Natural killer cell (primary cell): ENCODE results near the gene ZNF514. TPM values are rescaled to one million over a fixed set of nuclear protein-coding genes. Genes with fewer than 3 reads are reported as not detected.

Experiments
- ATAC-seq, 3 donors: fragments of 150-1000 bp in 2 of 3; fragments of 200-7000 bp in 1 of 3; cut with Tn5 transposase; 1 replicate in 1 of 3; 2 replicates in 2 of 3; pipeline ENCODE4 v1.10.0; 2021; ENCODE audit warnings: mild to moderate bottlenecking in 2 of 3, moderate library complexity in 2 of 3
- DNase-seq, 2 donors: peaks; one replicate each; pipeline versions ENCODE4 v3.0.0 to v3.0.0-alpha.2; 2013 to 2021; ENCODE audit warnings: mixed read lengths in 1 of 2
- H3K27ac ChIP-seq: one replicate; pipeline ENCODE4 v1.5.1; 2013; ENCODE audit warnings: mild to moderate bottlenecking, low read length
- H3K27me3 ChIP-seq: one replicate; pipeline ENCODE4 v1.6.1; 2013; ENCODE audit warnings: low read length; ENCODE audit not compliant: control insufficient read depth, insufficient read depth
- H3K36me3 ChIP-seq: one replicate; pipeline ENCODE4 v1.6.1; 2013; ENCODE audit warnings: low read length; ENCODE audit not compliant: control insufficient read depth, insufficient read depth
- H3K4me1 ChIP-seq: one replicate; pipeline ENCODE4 v1.6.1; 2013; ENCODE audit warnings: low read length; ENCODE audit not compliant: control insufficient read depth, insufficient read depth
- H3K4me3 ChIP-seq: one replicate; pipeline ENCODE4 v1.5.1; 2013; ENCODE audit warnings: low read length
- H3K9me3 ChIP-seq: one replicate; pipeline ENCODE4 v1.6.1; 2013; ENCODE audit warnings: low read length; ENCODE audit not compliant: control insufficient read depth, insufficient read depth
- H3K27ac Mint-ChIP-seq, 2 donors: one replicate each; pipeline ENCODE4 v1.8.0; 2022; ENCODE audit warnings: mild to moderate bottlenecking in 2 of 2, mixed read lengths in 2 of 2, moderate library complexity in 1 of 2
- H3K27me3 Mint-ChIP-seq, 2 donors: one replicate each; pipeline ENCODE4 v1.8.0; 2022; ENCODE audit warnings: low read depth in 2 of 2, mixed read lengths in 2 of 2
- H3K36me3 Mint-ChIP-seq: one replicate; pipeline ENCODE4 v1.8.0; 2022; ENCODE audit warnings: mixed read lengths
- H3K4me1 Mint-ChIP-seq, 2 donors: one replicate each; pipeline ENCODE4 v1.8.0; 2022; ENCODE audit warnings: mixed read lengths in 2 of 2
- H3K4me3 Mint-ChIP-seq: one replicate; pipeline ENCODE4 v1.8.0; 2022; ENCODE audit warnings: mild to moderate bottlenecking, moderate library complexity, mixed read lengths
- H3K9me3 Mint-ChIP-seq, 2 donors: one replicate each; pipeline ENCODE4 v1.8.0; 2022; ENCODE audit warnings: mixed read lengths in 2 of 2
- WGBS: methylation state at CpG from one replicate; pipeline ENCODE4 v1.1.7; 2013; ENCODE audit warnings: missing lambda C conversion rate; ENCODE audit not compliant: insufficient coverage; 5-methylcytosine and 5-hydroxymethylcytosine counted together
- intact Hi-C: fragments of 100-400 bp; cut with micrococcal nuclease; formaldehyde crosslinking; loops from one replicate; pipeline ENCODE4 v1.14.2; 2022
- total RNA-seq, 4 donors: library from RNA; stranded (reverse); fragments of 120-200 nt in 1 of 4; gene quantifications; one replicate each; pipeline versions ENCODE4 v1.2.3 to v1.2.4, GENCODE V29; 2013 to 2022
- TF ChIP-seq, protein P1 (sequence below): fragments of 200-600 bp; IDR thresholded peaks from one replicate; pipeline ENCODE4 v1.8.0; 2022; ENCODE audit warnings: antibody characterized with exemption

Gene ZNF514
- total RNA-seq, 3 donors from 2014 or later (not counting 1 experiment from before 2014, with no cell fraction given) = 12.4 to 26.0 (median 12.8) TPM

DNA sequence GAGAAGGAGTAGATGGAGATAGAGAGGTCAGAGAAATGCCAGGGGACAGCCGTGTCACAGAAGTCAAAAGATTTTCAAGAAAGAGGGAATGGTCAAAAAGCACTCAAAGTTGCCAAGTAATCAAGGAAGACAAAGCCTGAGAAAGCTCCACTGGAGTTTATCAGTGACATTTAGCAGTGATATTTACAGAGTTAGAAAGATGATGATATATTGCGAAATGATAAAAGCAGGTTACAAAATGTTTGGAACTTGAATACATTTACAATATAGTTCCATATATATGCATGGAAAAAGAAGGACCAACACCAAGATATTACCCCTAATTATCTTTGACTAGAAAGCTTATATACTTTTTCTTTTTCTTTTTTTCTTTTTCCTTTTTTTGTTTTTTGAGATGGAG lies 26.3 kb upstream of the ZNF514 start:
- intact Hi-C loops = no loop called here

DNA sequence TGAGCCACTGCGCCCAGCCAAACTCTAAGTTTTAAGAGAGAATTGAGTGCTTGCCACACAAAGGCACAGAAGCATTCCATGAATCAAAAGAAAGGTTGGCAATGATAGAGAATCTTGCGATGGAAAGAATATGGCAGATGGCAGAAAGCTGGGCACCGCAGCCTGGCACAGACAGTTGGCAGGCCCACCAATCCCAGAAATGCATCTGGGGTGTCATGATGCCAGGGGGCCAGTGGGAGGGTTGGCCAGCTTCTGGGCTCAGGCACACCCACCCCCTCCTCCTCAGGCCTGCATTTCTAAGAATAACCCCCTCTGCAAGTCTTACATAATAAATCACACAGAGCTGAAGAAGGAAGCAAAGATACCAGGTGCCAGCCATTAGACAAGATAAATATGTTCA lies 25.5 kb upstream of the ZNF514 start:
- peaks cover 22% of the 10 kb centered on the region for H3K36me3 ChIP-seq
- DNase-seq (no peak), ATAC-seq (no peak)
- Mint-ChIP-seq H3K36me3 (peaks cover 23% of the 10 kb centered on the region), H3K9me3 (no peaks in the 10 kb centered on the region), H3K4me1 (no peaks in the 10 kb centered on the region), H3K4me3 (no peak overlapping the region), H3K27me3 (peaks cover 6 to 7% of the 10 kb centered on the region in 2 donors), H3K27ac (no peak overlapping the region)
- no peak overlapping the region for H3K4me3 ChIP-seq
- H3K27ac ChIP-seq = no peak overlapping the region
- TF ChIP-seq, protein P1, sequence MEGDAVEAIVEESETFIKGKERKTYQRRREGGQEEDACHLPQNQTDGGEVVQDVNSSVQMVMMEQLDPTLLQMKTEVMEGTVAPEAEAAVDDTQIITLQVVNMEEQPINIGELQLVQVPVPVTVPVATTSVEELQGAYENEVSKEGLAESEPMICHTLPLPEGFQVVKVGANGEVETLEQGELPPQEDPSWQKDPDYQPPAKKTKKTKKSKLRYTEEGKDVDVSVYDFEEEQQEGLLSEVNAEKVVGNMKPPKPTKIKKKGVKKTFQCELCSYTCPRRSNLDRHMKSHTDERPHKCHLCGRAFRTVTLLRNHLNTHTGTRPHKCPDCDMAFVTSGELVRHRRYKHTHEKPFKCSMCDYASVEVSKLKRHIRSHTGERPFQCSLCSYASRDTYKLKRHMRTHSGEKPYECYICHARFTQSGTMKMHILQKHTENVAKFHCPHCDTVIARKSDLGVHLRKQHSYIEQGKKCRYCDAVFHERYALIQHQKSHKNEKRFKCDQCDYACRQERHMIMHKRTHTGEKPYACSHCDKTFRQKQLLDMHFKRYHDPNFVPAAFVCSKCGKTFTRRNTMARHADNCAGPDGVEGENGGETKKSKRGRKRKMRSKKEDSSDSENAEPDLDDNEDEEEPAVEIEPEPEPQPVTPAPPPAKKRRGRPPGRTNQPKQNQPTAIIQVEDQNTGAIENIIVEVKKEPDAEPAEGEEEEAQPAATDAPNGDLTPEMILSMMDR = no peak
- no peaks in the 10 kb centered on the region for H3K4me1 ChIP-seq
- intact Hi-C loops = no loop called here
- H3K27me3 ChIP-seq = no peaks in the 10 kb centered on the region
- 98% methylated on average over 3 of the region's 3 CpGs for WGBS
- peaks cover 16% of the 10 kb centered on the region for H3K9me3 ChIP-seq

More for the DNA sequence above, 26.3 kb upstream of the ZNF514 start:
- WGBS = 75% methylated on average over 1 of the region's 2 CpGs
- H3K27me3 Mint-ChIP-seq = peaks cover 12 to 13% of the 10 kb centered on the region in 2 donors
- H3K36me3 ChIP-seq = peaks cover 16% of the 10 kb centered on the region
- peaks cover 2% of the 10 kb centered on the region for H3K27me3 ChIP-seq
- no peak overlapping the region for H3K4me3 ChIP-seq
- H3K4me1 Mint-ChIP-seq = no peaks in the 10 kb centered on the region
- TF ChIP-seq, protein P1 = no peak
- no peaks in the 10 kb centered on the region for H3K4me1 ChIP-seq
- H3K9me3 Mint-ChIP-seq = no peaks in the 10 kb centered on the region
- ATAC-seq (no peak), DNase-seq (no peak)
- H3K9me3 ChIP-seq = peaks cover 12% of the 10 kb centered on the region
- H3K27ac ChIP-seq = no peak overlapping the region
- H3K36me3 Mint-ChIP-seq = peaks cover 15% of the 10 kb centered on the region
- no peak overlapping the region for H3K27ac Mint-ChIP-seq
- H3K4me3 Mint-ChIP-seq = no peak overlapping the region

DNA sequence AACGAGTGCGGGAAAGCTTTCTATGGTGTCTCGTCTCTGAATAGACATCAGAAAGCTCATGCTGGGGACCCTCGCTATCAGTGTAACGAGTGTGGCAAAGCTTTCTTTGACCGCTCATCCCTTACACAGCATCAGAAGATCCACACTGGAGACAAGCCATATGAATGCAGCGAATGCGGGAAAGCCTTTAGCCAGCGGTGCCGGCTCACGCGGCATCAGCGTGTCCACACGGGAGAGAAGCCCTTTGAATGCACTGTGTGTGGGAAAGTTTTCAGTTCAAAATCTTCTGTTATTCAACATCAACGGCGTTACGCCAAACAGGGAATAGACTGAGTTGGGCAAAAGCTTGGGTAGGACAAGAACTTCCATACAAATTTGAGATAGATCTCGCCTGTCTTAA lies 22.1 kb upstream of the ZNF514 start:
- peaks cover 29% of the 10 kb centered on the region for H3K36me3 Mint-ChIP-seq
- Histone ChIP-seq H3K4me1 (no peaks in the 10 kb centered on the region), H3K36me3 (peaks cover 39% of the 10 kb centered on the region), H3K4me3 (no peak overlapping the region), H3K9me3 (peaks cover 16% of the 10 kb centered on the region), H3K27ac (no peak overlapping the region), H3K27me3 (no peaks in the 10 kb centered on the region)
- 97% methylated on average over 18 of the region's 18 CpGs for WGBS
- no peak for ATAC-seq
- no peaks in the 10 kb centered on the region for H3K9me3 Mint-ChIP-seq
- TF ChIP-seq, protein P1 = no peak
- no peaks in the 10 kb centered on the region for H3K27me3 Mint-ChIP-seq
- DNase-seq = no peak
- H3K4me3 Mint-ChIP-seq = no peak overlapping the region
- intact Hi-C loops = no loop called here
- H3K27ac Mint-ChIP-seq = no peak overlapping the region
- H3K4me1 Mint-ChIP-seq = no peaks in the 10 kb centered on the region

DNA sequence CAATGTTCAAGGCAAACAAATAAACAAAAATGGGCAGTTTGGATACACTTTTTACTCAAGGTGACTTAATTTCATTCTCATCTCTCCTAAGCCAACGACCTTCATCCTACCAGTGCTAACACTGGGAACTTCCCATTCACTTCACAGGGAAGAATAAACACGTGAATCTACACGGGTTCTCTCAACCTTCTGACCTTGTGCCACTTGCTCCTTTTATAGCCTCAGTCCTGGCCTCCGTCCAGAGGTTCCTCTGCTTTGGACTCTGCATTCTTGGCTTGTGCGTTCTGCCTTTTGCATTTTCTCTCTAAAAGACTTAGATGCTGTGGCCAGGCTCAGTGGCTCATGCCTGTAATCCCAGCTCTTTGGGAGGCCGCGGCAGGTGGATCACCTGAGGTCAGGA lies 19.8 kb upstream of the ZNF514 start:
- Histone ChIP-seq H3K36me3 (peaks cover 39% of the 10 kb centered on the region), H3K4me1 (no peaks in the 10 kb centered on the region), H3K9me3 (peaks cover 16% of the 10 kb centered on the region), H3K27ac (no peak overlapping the region), H3K27me3 (no peaks in the 10 kb centered on the region), H3K4me3 (no peak overlapping the region)
- TF ChIP-seq, protein P1 = no peak
- Mint-ChIP-seq H3K27ac (no peak overlapping the region), H3K4me3 (no peak overlapping the region), H3K27me3 (no peaks in the 10 kb centered on the region), H3K36me3 (peaks cover 29% of the 10 kb centered on the region), H3K9me3 (no peaks in the 10 kb centered on the region), H3K4me1 (peaks cover 0 to 17% of the 10 kb centered on the region in 2 donors)
- WGBS = 93% methylated on average over 7 of the region's 7 CpGs
- ATAC-seq = no peak
- DNase-seq = no peak
- intact Hi-C loops = no loop called here
